CD4-positive, alpha-beta memory T cell (primary cell): ENCODE results near the gene GPR108. TPM values are rescaled to one million over a fixed set of nuclear protein-coding genes. Genes with fewer than 3 reads are reported as not detected.
"Not testable (repeated sequence)": the region's sequence is repeated elsewhere in the genome, so short reads cannot be mapped to it uniquely, and the experiment has no call there.

ENCODE experiments used
- CTCF ChIA-PET: fragments of 350-600 bp; sonication (Branson Sonifier 250); formaldehyde crosslinking; loops from one replicate; lab custom pipeline; 2021; ENCODE audit warnings: inconsistent platforms; ENCODE audit not compliant: partially characterized antibody; lab: Charles Lee
- POLR2A ChIA-PET: fragments of 350-600 bp; sonication (Branson Sonifier 250); formaldehyde crosslinking; loops from one replicate; lab custom pipeline; 2021; ENCODE audit not compliant: partially characterized antibody; lab: Charles Lee
- DNase-seq, 5 donors: peaks; one replicate each; pipeline versions ENCODE4 v3.0.0 to v3.0.0-alpha.2; 2020 to 2022; ENCODE audit warnings: mixed read lengths in 1 of 5
- H3K27ac ChIP-seq: one replicate; pipeline ENCODE4 v1.7.0; 2013; ENCODE audit warnings: low read depth, low read length
- H3K27me3 ChIP-seq: 2 replicates; pipeline ENCODE4 v1.7.0; 2013; ENCODE audit warnings: mild to moderate bottlenecking, low read length, moderate library complexity; ENCODE audit not compliant: insufficient read depth
- H3K36me3 ChIP-seq: 2 replicates; pipeline ENCODE4 v1.7.0; 2013; ENCODE audit warnings: mild to moderate bottlenecking, low read length, moderate library complexity; ENCODE audit not compliant: insufficient read depth
- H3K4me1 ChIP-seq: 2 replicates; pipeline ENCODE4 v1.7.0; 2013; ENCODE audit warnings: mild to moderate bottlenecking, low read length, moderate library complexity; ENCODE audit not compliant: insufficient read depth
- H3K4me3 ChIP-seq, 2 donors: one replicate each; pipeline ENCODE4 v1.7.0; 2013; ENCODE audit warnings: low read length in 2 of 2, mild to moderate bottlenecking in 1 of 2
- H3K9me3 ChIP-seq, 2 donors: one replicate each; pipeline ENCODE4 v1.7.0; 2013; ENCODE audit warnings: low read length in 2 of 2, control low read depth in 1 of 2; ENCODE audit not compliant: control insufficient read depth in 1 of 2
- H3K27ac Mint-ChIP-seq, 7 donors: one replicate each; pipeline ENCODE4 v1.8.0; 2020 to 2021; ENCODE audit warnings: mixed read lengths in 7 of 7, mild to moderate bottlenecking in 6 of 7, inconsistent platforms in 3 of 7, moderate library complexity in 3 of 7
- H3K27me3 Mint-ChIP-seq, 2 donors: one replicate each; pipeline ENCODE4 v1.8.0; 2020 to 2021; ENCODE audit warnings: mixed read lengths in 2 of 2
- H3K36me3 Mint-ChIP-seq, 2 donors: one replicate each; pipeline ENCODE4 v1.8.0; 2020 to 2021; ENCODE audit warnings: mixed read lengths in 2 of 2, inconsistent platforms in 1 of 2, mild to moderate bottlenecking in 1 of 2
- H3K4me1 Mint-ChIP-seq, 4 donors: one replicate each; pipeline ENCODE4 v1.8.0; 2020 to 2021; ENCODE audit warnings: mixed read lengths in 4 of 4, mild to moderate bottlenecking in 1 of 4
- H3K4me3 Mint-ChIP-seq, 8 donors: one replicate each; pipeline ENCODE4 v1.8.0; 2020 to 2021; ENCODE audit warnings: mixed read lengths in 8 of 8, mild to moderate bottlenecking in 7 of 8, moderate library complexity in 6 of 8, inconsistent platforms in 3 of 8
- H3K9me3 Mint-ChIP-seq, 8 donors: one replicate each; pipeline ENCODE4 v1.8.0; 2020 to 2021; ENCODE audit warnings: mixed read lengths in 8 of 8, mild to moderate bottlenecking in 5 of 8, inconsistent platforms in 3 of 8, moderate library complexity in 1 of 8
- intact Hi-C: fragments of 100-400 bp; cut with micrococcal nuclease; formaldehyde crosslinking; loops from one replicate; pipeline ENCODE4 v1.15.1; 2023
- polyA plus RNA-seq, 2 donors: library from polyadenylated mRNA; unstranded; fragments of 300-500 nt; fragmentation: Illumina TruSeq; gene quantifications; one replicate each; pipeline ENCODE4 v1.2.3, GENCODE V29; 2021
- total RNA-seq, 2 experiments: library from RNA; stranded (reverse); gene quantifications; one replicate each; pipeline ENCODE4 v1.2.3, GENCODE V29; 2021

GPR108 gene
- total and polyA plus RNA-seq, 4 experiments from 2014 or later: 75.6 to 183 (median 92.3) TPM

DNA sequence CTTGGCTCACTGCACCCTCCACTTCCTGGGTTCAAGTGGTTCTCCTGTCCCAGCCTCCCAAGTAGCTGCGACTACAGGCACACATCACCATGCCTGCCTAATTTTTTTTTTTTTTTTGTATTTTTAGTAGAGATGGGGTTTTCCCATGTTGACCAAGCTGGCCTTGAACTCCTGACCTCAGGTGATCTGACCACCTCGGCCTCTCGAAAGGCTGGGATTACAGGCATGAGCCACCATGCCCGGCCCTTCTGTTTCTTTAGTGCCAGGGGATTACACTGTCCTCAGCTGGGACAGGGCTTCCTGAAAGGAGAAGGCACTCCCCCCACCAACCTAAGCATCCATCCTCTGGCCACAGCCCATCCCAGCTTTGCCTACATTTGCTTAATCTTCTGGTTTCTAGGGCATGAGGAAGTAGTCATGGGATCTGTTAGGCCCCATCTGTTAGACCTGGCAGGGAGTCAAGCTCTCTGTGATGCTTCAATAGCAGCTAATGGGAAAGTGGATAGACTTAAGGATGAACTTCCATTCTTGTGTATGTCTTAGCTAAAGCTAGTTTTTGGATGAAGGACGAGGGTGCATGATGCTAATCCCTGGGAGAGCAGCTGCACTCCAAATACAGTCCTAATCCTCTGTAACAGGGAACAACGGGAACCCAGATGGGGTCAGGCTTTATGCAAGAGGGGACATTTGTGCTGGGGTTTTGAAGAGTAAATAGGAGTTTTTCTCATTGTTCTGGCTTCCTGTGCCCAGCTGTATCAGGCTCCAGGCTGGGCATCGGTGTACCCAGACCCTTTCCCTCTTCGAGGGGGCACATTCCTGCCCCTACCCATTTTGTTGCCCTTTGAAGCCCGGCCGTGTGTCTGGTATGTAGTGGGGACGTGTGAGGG is 37.7 kb upstream of the GPR108 start:
- intact Hi-C loops: no loop called here
- H3K27me3 ChIP-seq: no peaks in the 10 kb centered on the region
- no peak overlapping the region for H3K4me3 ChIP-seq
- Mint-ChIP-seq H3K27me3 (no peaks in the 10 kb centered on the region), H3K9me3 (no peaks in the 10 kb centered on the region), H3K27ac (peak overlapping the region; percentile 67 to 95 (median 86)), H3K4me1 (peaks cover 41 to 66% (median 54%) of the 10 kb centered on the region in 4 donors), H3K4me3 (peak overlapping the region; percentile 57 to 95 (median 72)), H3K36me3 (peaks cover 27 to 42% of the 10 kb centered on the region in 2 donors)
- ChIA-PET POLR2A (interaction anchor here (0.9 to 10.7 kb wide), 3 partner anchors 15 to 26 kb away, joined by 3 to 227 read pairs (median 13); no protein-coding TSS in a partner anchor), CTCF (interaction anchor here (1.4 kb wide), 2 partner anchors 37 to 88 kb away, joined by 3 read pairs; no protein-coding TSS in a partner anchor)
- no peak for DNase-seq
- H3K4me1 ChIP-seq: peaks cover 58% of the 10 kb centered on the region
- peak overlapping the region; percentile 26 for H3K27ac ChIP-seq
- H3K36me3 ChIP-seq: peaks cover 7% of the 10 kb centered on the region
- H3K9me3 ChIP-seq: no peaks in the 10 kb centered on the region

DNA sequence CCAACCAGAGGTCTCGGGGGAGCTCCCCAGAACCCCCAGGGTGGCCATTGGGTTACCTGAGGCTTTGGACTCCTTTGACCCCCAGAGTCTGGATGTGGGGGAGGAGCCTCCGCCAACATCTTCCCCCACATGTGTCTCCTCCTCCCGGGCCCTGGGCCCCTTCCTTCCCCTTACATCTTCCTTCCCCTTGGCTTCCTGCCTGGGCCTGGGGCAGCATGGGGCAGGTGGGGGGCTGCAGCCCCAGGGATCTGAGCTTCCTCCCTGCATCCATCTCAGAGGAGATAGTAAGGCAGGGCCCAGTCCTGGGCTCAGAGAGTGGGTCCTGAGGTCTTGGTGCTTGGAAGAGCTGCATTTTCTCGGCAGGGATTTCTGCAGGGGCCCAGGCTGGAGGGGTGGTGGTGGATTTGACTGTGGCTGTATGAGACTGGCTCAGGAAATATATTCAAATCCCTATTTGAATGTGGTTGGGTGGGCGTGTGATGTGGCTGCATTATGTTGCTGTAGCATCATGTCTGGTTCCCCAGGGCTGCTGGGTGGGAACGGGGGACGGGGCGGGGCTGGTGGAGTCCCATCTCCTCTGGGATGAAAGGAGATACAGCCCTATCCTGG is 36.0 kb upstream of the GPR108 start:
- peaks cover 54% of the 10 kb centered on the region for H3K4me1 ChIP-seq
- H3K27me3 Mint-ChIP-seq: no peaks in the 10 kb centered on the region

DNA sequence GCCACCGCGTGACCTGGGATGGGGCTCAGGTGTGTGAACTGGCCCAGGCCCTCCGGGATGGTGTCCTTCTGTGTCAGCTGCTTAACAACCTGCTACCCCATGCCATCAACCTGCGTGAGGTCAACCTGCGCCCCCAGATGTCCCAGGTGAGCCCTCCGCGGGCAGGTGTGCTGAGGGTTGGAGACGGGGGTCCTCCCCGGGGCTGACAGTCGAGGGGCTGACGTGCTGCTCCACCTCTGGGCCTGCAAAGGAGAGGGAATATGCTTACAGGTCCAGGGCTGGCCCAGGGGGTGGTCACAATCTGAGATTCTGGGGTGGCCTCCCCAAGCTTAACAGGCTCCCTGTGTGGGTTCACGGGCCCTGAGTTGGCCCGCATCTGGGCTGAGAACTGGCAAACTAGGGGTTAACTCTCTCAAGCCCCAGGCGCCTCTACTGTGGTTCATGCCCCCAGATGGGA is 35.5 kb upstream of the GPR108 start:
- CTCF ChIA-PET: interaction anchor here (0.8 to 5.4 kb wide), 7 partner anchors 18 to 256 kb away, joined by 3 to 46 read pairs (median 6); partner anchors contain the start of gene GPR108
- H3K36me3 ChIP-seq: peaks cover 7% of the 10 kb centered on the region
- H3K4me3 ChIP-seq: peak overlapping the region; percentile 80 to 96
- peak overlapping the region; percentile 81 for H3K27ac ChIP-seq
- no peaks in the 10 kb centered on the region for H3K27me3 ChIP-seq
- intact Hi-C loops: loop anchor here (1.0 kb wide), 3 partner anchors 28 to 41 kb away; partner anchors contain the start of gene GPR108
- Mint-ChIP-seq H3K27me3 (no peaks in the 10 kb centered on the region), H3K4me3 (peak overlapping the region; percentile 88 to 96 (median 94)), H3K27ac (peak overlapping the region; percentile 87 to 97 (median 96)), H3K36me3 (peaks cover 25 to 34% of the 10 kb centered on the region in 2 donors), H3K9me3 (no peaks in the 10 kb centered on the region), H3K4me1 (peaks cover 38 to 72% (median 51%) of the 10 kb centered on the region in 4 donors)
- H3K4me1 ChIP-seq: peaks cover 54% of the 10 kb centered on the region
- POLR2A ChIA-PET: interaction anchor here (0.7 to 10.7 kb wide), 25 partner anchors 9 to 401 kb away, joined by 3 to 227 read pairs (median 5); partner anchors contain the start of genes ALKBH7, DENND1C, GPR108 and TRIP10
- DNase-seq: no peak
- no peaks in the 10 kb centered on the region for H3K9me3 ChIP-seq

More for the DNA sequence above, 36.0 kb upstream of the GPR108 start:
- Mint-ChIP-seq H3K36me3 (peaks cover 25 to 39% of the 10 kb centered on the region in 2 donors), H3K9me3 (no peaks in the 10 kb centered on the region), H3K27ac (peak overlapping the region; percentile 87 to 97 (median 96)), H3K4me1 (peaks cover 38 to 72% (median 52%) of the 10 kb centered on the region in 4 donors), H3K4me3 (peak overlapping the region; percentile 88 to 96 (median 94))
- DNase-seq: peak in 4 of 5 donors; percentile 24 to 60 (median 44)
- POLR2A ChIA-PET: interaction anchor here (1.0 to 10.7 kb wide), 20 partner anchors 8 to 401 kb away, joined by 3 to 227 read pairs (median 6); partner anchors contain the start of genes ALKBH7, GPR108 and TRIP10
- CTCF ChIA-PET: interaction anchor here (0.9 to 3.2 kb wide), 4 partner anchors 18 to 90 kb away, joined by 3 to 15 read pairs (median 10); no protein-coding TSS in a partner anchor
- Histone ChIP-seq H3K27ac (peak overlapping the region; percentile 81), H3K27me3 (no peaks in the 10 kb centered on the region), H3K9me3 (no peaks in the 10 kb centered on the region), H3K36me3 (peaks cover 7% of the 10 kb centered on the region), H3K4me3 (peak overlapping the region; percentile 80 to 96)
- intact Hi-C loops: no loop called here

DNA sequence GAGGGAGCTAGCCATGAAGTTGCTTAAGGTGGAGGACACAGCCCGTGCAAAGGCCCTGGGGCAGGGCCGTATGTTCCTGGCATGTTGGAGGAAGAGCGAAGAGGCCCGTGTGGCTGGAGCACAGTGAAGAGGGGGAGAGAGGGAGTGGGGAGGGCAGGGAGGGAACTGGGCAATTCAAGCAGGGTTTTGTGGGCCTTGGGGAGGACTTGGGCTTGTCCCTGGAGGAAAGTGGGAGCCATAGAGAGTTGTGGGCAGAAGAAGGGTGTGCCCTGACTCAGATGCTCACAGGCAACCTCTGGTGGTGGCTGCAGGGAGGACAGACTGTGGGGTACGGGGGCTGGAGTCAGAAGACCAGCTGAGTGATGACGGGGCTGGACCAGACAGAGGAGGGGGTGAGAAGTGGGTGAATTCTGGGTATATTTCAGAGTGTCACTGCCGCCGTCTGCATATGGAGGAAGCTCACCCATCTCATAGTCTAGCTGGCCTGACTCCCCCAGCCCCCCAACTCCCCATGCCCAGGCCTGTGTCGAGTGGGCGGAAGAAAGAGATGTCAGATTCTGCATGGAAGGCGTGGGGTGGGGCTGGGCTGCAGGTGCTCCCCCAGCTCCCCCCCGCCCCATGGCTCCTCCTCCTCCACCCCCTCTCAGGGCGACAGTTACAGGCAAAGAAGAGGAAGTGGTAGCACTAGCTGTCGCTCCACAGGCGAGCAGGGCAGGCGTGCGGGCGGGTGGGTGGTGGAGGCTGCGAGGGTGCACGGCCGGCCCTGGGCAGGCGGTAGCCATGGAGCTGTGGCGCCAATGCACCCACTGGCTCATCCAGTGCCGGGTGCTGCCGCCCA is 34.9 kb upstream of the GPR108 start, which contains the start of gene VAV1:
Gene VAV1 (plus strand): TSS at position 681 of the 838 bp plus-strand sequence. CDS start 100 bp downstream, at position 781.
- peaks cover 52% of the 10 kb centered on the region for H3K4me1 ChIP-seq
- no peaks in the 10 kb centered on the region for H3K9me3 Mint-ChIP-seq
- no peaks in the 10 kb centered on the region for H3K27me3 Mint-ChIP-seq
- peaks cover 22 to 29% of the 10 kb centered on the region in 2 donors for H3K36me3 Mint-ChIP-seq
- CTCF ChIA-PET: interaction anchor here (0.7 to 5.4 kb wide), 8 partner anchors 10 to 255 kb away, joined by 3 to 46 read pairs (median 4); partner anchors contain the start of gene GPR108
- peak within 1 kb of the TSS; percentile 80 to 96 for H3K4me3 ChIP-seq
- POLR2A ChIA-PET: interaction anchor here (0.7 to 10.7 kb wide), 26 partner anchors 9 to 400 kb away, joined by 3 to 227 read pairs (median 4); partner anchors contain the start of genes ALKBH7, DENND1C, GPR108 and TRIP10
- intact Hi-C loops: loop anchor here (1.0 kb wide), 3 partner anchors 29 to 42 kb away; partner anchors contain the start of gene GPR108
- H3K4me1 Mint-ChIP-seq: peaks cover 38 to 72% (median 51%) of the 10 kb centered on the region in 4 donors
- no peaks in the 10 kb centered on the region for H3K27me3 ChIP-seq
- H3K27ac Mint-ChIP-seq: peak within 1 kb of the TSS; percentile 94 to 97 (median 96)
- H3K4me3 Mint-ChIP-seq: peak within 1 kb of the TSS; percentile 88 to 96 (median 94)
- no peaks in the 10 kb centered on the region for H3K9me3 ChIP-seq
- H3K27ac ChIP-seq: peak within 1 kb of the TSS; percentile 81
- DNase-seq: peak; percentile 78 to 92 (median 79)
- H3K36me3 ChIP-seq: peaks cover 5% of the 10 kb centered on the region

DNA sequence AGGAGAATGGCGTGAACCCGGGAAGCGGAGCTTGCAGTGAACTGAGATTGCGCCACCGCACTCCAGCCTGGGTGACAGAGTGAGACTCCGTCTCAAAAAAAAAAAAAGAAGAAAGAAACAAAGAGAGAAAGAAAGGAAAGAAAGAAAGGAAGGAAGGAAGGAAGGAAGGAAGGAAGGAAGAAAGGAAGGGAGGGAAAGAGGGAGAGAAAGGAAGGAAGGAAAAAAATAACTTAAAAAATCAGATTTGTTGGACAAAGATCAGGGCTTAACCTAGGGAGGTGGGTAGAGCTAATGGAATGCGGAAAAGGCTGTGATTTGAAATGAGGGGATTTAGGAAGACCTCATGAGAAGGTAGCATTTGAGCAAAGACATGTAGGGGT is 34.3 kb upstream of the GPR108 start:
- intact Hi-C loops: loop anchor here (1.0 kb wide), 3 partner anchors 30 to 43 kb away; partner anchors contain the start of gene GPR108
- H3K36me3 Mint-ChIP-seq: peaks cover 16 to 29% of the 10 kb centered on the region in 2 donors
- CTCF ChIA-PET: interaction anchor here (0.7 to 5.4 kb wide), 7 partner anchors 10 to 92 kb away, joined by 3 to 46 read pairs (median 6); partner anchors contain the start of gene GPR108
- not testable (repeated sequence) for H3K36me3 ChIP-seq, DNase-seq, H3K9me3 Mint-ChIP-seq, H3K4me3 ChIP-seq, H3K27me3 ChIP-seq, H3K27me3 Mint-ChIP-seq, H3K9me3 ChIP-seq
- peak overlapping the region; percentile 81 for H3K27ac ChIP-seq
- peak overlapping the region; percentile 94 to 97 (median 96) for H3K27ac Mint-ChIP-seq
- POLR2A ChIA-PET: interaction anchor here (0.8 to 10.7 kb wide), 10 partner anchors 14 to 119 kb away, joined by 3 to 227 read pairs (median 8); partner anchors contain the start of genes GPR108 and TRIP10
- H3K4me1 ChIP-seq: peaks cover 51% of the 10 kb centered on the region
- peaks cover 34 to 72% (median 51%) of the 10 kb centered on the region in 4 donors for H3K4me1 Mint-ChIP-seq
- H3K4me3 Mint-ChIP-seq: peak overlapping the region; percentile 40 to 96 (median 74)
